Measurements from ENCODE around the gene MBNL1.

Gene MBNL1

GRCh38 chr3:152289708-152290107 is 21.0 kb downstream of the MBNL1 start:
- CTCF ChIA-PET: no interaction called here
- TF ChIP-seq ELF4 (IDR thresholded peaks at IDR 0.05) (no peak), NFRKB (IDR thresholded peaks at IDR 0.05) (no peak), FOXK2 (IDR thresholded peaks at IDR 0.05) (no peak), HDGF (IDR thresholded peaks at IDR 0.05; ENCODE audit: borderline replicate concordance) (no peak), PKNOX1 (IDR thresholded peaks at IDR 0.05) (no peak), TARDBP (IDR thresholded peaks at IDR 0.05) (no peak), SP1 (IDR thresholded peaks at IDR 0.05) (no peak), BHLHE40 (IDR thresholded peaks at IDR 0.05; ENCODE audit: borderline replicate concordance) (no peak), CTBP1 (IDR thresholded peaks at IDR 0.05; ENCODE audit: borderline replicate concordance) (no peak), ARNT (IDR thresholded peaks at IDR 0.05) (no peak)
- POLR2A ChIA-PET: no interaction called here
- DNase-seq (ENCODE audit: extremely low spot score): no peak

- CTCF ChIA-PET: no interaction called here
- TF ChIP-seq NFRKB (IDR thresholded peaks at IDR 0.05) (no peak), CTBP1 (IDR thresholded peaks at IDR 0.05; ENCODE audit: borderline replicate concordance) (no peak), SUZ12 (IDR thresholded peaks at IDR 0.05) (no peak), LEF1 (IDR thresholded peaks at IDR 0.05; ENCODE audit: borderline replicate concordance) (no peak), BHLHE40 (IDR thresholded peaks at IDR 0.05; ENCODE audit: borderline replicate concordance) (no peak), FOXK2 (IDR thresholded peaks at IDR 0.05) (no peak), ZNF384 (IDR thresholded peaks at IDR 0.05) (no peak), HDGF (IDR thresholded peaks at IDR 0.05; ENCODE audit: borderline replicate concordance) (no peak), FOXM1 (IDR thresholded peaks at IDR 0.05; ENCODE audit: borderline replicate concordance) (no peak), SP1 (IDR thresholded peaks at IDR 0.05) (no peak), ELF4 (IDR thresholded peaks at IDR 0.05) (no peak), ARNT (IDR thresholded peaks at IDR 0.05) (no peak), PKNOX1 (IDR thresholded peaks at IDR 0.05) (no peak), FOXA1 (IDR thresholded peaks at IDR 0.05) (no peak), L3MBTL2 (conservative IDR thresholded peaks at IDR 0.05) (no peak), TARDBP (IDR thresholded peaks at IDR 0.05) (no peak)
- DNase-seq (ENCODE audit: extremely low spot score): no peak
- POLR2A ChIA-PET: no interaction called here
Observed at GRCh38 chr3:152290374-152290773, 21.6 kb downstream of the MBNL1 start.

- no peak for DNase-seq (ENCODE audit: extremely low spot score)
- TF ChIP-seq CTBP1 (IDR thresholded peaks at IDR 0.05; ENCODE audit: borderline replicate concordance) (no peak), NFRKB (IDR thresholded peaks at IDR 0.05) (no peak), ARNT (IDR thresholded peaks at IDR 0.05) (no peak), FOXK2 (IDR thresholded peaks at IDR 0.05) (no peak), SUZ12 (IDR thresholded peaks at IDR 0.05) (no peak), FOXA1 (IDR thresholded peaks at IDR 0.05) (no peak), BHLHE40 (IDR thresholded peaks at IDR 0.05; ENCODE audit: borderline replicate concordance) (no peak)
- ChIA-PET CTCF (no interaction called here), POLR2A (interaction anchor here (0.8 kb wide), 1 partner anchor 55 kb away, joined by 3 read pairs; no protein-coding TSS in a partner anchor)
Observed at GRCh38 chr3:152291238-152291637, 22.5 kb downstream of the MBNL1 start.

GRCh38 chr3:152291649-152292066 is 22.9 kb downstream of the MBNL1 start:
- CTCF ChIA-PET: no interaction called here
- TF ChIP-seq SUZ12 (IDR thresholded peaks at IDR 0.05): no peak
- TF ChIP-seq ZNF384 (IDR thresholded peaks at IDR 0.05): no peak
- no peak for TF ChIP-seq PKNOX1 (IDR thresholded peaks at IDR 0.05)
- TF ChIP-seq ELF4 (IDR thresholded peaks at IDR 0.05): no peak
- no peak for TF ChIP-seq SP1 (IDR thresholded peaks at IDR 0.05)

GRCh38 chr3:152292366-152292765 is 23.6 kb downstream of the MBNL1 start:
- ChIA-PET CTCF (no interaction called here), POLR2A (no interaction called here)
- no peak for TF ChIP-seq SUZ12 (IDR thresholded peaks at IDR 0.05)
- TF ChIP-seq LEF1 (IDR thresholded peaks at IDR 0.05; ENCODE audit: borderline replicate concordance): no peak
- TF ChIP-seq SP1 (IDR thresholded peaks at IDR 0.05): no peak
- TF ChIP-seq BHLHE40 (IDR thresholded peaks at IDR 0.05; ENCODE audit: borderline replicate concordance): no peak
- no peak for TF ChIP-seq PKNOX1 (IDR thresholded peaks at IDR 0.05)
- TF ChIP-seq FOXM1 (IDR thresholded peaks at IDR 0.05; ENCODE audit: borderline replicate concordance): no peak
- TF ChIP-seq ELF4 (IDR thresholded peaks at IDR 0.05): no peak
- TF ChIP-seq FOXK2 (IDR thresholded peaks at IDR 0.05): no peak
- DNase-seq (ENCODE audit: extremely low spot score): no peak

More at GRCh38 chr3:152291649-152292066, 22.9 kb downstream of the MBNL1 start:
- POLR2A ChIA-PET: interaction anchor here (0.8 kb wide), 1 partner anchor 55 kb away, joined by 3 read pairs; no protein-coding TSS in a partner anchor
- DNase-seq (ENCODE audit: extremely low spot score): no peak

GRCh38 chr3:152293347-152294006 is 24.7 kb downstream of the MBNL1 start:
- CTCF ChIA-PET: no interaction called here
- POLR2A ChIA-PET: no interaction called here
- no peak for TF ChIP-seq SP1 (IDR thresholded peaks at IDR 0.05)
- no peak for TF ChIP-seq NFRKB (IDR thresholded peaks at IDR 0.05)
- TF ChIP-seq L3MBTL2 (conservative IDR thresholded peaks at IDR 0.05): no peak
- TF ChIP-seq ELF4 (IDR thresholded peaks at IDR 0.05): no peak
- no peak for TF ChIP-seq BHLHE40 (IDR thresholded peaks at IDR 0.05; ENCODE audit: borderline replicate concordance)
- TF ChIP-seq TARDBP (IDR thresholded peaks at IDR 0.05): no peak
- no peak for TF ChIP-seq FOXM1 (IDR thresholded peaks at IDR 0.05; ENCODE audit: borderline replicate concordance)
- TF ChIP-seq LEF1 (IDR thresholded peaks at IDR 0.05; ENCODE audit: borderline replicate concordance): no peak
- TF ChIP-seq ZNF384 (IDR thresholded peaks at IDR 0.05): no peak
- no peak for TF ChIP-seq FOXA1 (IDR thresholded peaks at IDR 0.05)
- no peak for TF ChIP-seq ARNT (IDR thresholded peaks at IDR 0.05)
- no peak for TF ChIP-seq HDGF (IDR thresholded peaks at IDR 0.05; ENCODE audit: borderline replicate concordance)
- no peak for TF ChIP-seq PKNOX1 (IDR thresholded peaks at IDR 0.05)
- no peak for TF ChIP-seq CTBP1 (IDR thresholded peaks at IDR 0.05; ENCODE audit: borderline replicate concordance)
- TF ChIP-seq FOXK2 (IDR thresholded peaks at IDR 0.05): no peak
- TF ChIP-seq SUZ12 (IDR thresholded peaks at IDR 0.05): no peak
- no peak for DNase-seq (ENCODE audit: extremely low spot score)

All from HEK293T (cell line).